ENCODE results near the gene LRRFIP2.

The LRRFIP2 gene

DNA sequence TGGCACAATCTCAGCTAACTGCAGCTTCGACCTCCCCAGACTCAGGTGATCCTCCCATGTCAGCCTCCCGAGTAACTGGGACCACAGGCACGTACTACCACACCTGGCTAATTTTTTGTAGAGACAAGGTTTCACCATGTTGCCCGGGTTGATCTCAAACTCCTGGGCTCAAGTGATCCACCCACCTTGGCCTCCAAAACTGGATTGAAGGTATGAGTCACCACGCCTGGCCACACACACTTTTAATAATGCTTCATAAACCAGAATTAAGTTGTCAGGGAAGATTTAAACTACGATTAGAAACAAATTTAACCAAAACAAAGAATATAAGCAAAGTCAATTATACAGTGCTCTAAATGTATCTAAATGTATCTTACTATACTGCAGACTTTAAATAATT, 87.5 kb downstream of the LRRFIP2 start:
- H3K27ac ChIP-seq: no peak overlapping the region
- TF ChIP-seq, protein P1, sequence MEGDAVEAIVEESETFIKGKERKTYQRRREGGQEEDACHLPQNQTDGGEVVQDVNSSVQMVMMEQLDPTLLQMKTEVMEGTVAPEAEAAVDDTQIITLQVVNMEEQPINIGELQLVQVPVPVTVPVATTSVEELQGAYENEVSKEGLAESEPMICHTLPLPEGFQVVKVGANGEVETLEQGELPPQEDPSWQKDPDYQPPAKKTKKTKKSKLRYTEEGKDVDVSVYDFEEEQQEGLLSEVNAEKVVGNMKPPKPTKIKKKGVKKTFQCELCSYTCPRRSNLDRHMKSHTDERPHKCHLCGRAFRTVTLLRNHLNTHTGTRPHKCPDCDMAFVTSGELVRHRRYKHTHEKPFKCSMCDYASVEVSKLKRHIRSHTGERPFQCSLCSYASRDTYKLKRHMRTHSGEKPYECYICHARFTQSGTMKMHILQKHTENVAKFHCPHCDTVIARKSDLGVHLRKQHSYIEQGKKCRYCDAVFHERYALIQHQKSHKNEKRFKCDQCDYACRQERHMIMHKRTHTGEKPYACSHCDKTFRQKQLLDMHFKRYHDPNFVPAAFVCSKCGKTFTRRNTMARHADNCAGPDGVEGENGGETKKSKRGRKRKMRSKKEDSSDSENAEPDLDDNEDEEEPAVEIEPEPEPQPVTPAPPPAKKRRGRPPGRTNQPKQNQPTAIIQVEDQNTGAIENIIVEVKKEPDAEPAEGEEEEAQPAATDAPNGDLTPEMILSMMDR (conservative IDR thresholded peaks at IDR 0.05; ENCODE audit: low read depth): no peak
- POLR2A ChIA-PET (ENCODE audit: low non-redundant PET): no interaction called here
- CTCF ChIA-PET: no interaction called here
- DNase-seq (ENCODE audit: low spot score): no peak

GRCh38 chr3:37082317-37082716, 92.1 kb downstream of the LRRFIP2 start:
- H3K27ac ChIP-seq: no peak overlapping the region
- TF ChIP-seq, protein P1 (conservative IDR thresholded peaks at IDR 0.05; ENCODE audit: low read depth): no peak
- DNase-seq (ENCODE audit: low spot score): no peak
- POLR2A ChIA-PET (ENCODE audit: low non-redundant PET): no interaction called here
- CTCF ChIA-PET: interaction anchor here (0.6 kb wide), 1 partner anchor 1697 kb away, joined by 4 read pairs; no protein-coding TSS in a partner anchor

GRCh38 chr3:37075955-37076354, 98.4 kb downstream of the LRRFIP2 start:
- no peak for DNase-seq (ENCODE audit: low spot score)
- TF ChIP-seq, protein P1 (conservative IDR thresholded peaks at IDR 0.05; ENCODE audit: low read depth): no peak
- no peak overlapping the region for H3K27ac ChIP-seq
- ChIA-PET CTCF (no interaction called here), POLR2A (ENCODE audit: low non-redundant PET) (no interaction called here)

DNA sequence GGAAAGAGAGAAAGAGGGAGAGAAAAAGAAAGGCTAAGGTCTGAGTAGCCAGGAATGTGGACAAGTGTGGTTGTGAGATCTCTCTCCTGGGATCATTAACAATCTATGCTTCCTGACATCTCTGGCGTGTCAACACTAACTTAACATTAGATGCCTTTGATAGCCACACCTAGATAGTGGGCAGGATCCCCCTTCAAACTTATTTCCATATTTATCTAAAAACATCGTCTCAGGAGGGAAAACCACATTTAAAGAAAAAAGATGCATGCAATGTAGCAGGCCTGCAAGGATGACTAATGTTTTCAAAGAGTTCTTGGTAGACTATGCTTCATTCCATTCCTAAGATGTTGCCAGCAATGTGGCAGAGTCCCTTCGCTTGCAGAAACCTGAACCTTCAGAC, 100.2 kb downstream of the LRRFIP2 start:
- TF ChIP-seq, protein P1 (conservative IDR thresholded peaks at IDR 0.05; ENCODE audit: low read depth): no peak
- no peak for DNase-seq (ENCODE audit: low spot score)
- CTCF ChIA-PET: no interaction called here

GRCh38 chr3:37072892-37073291, 101.5 kb downstream of the LRRFIP2 start:
- TF ChIP-seq, protein P1 (conservative IDR thresholded peaks at IDR 0.05; ENCODE audit: low read depth): no peak
- ChIA-PET CTCF (no interaction called here), POLR2A (ENCODE audit: low non-redundant PET) (no interaction called here)
- DNase-seq (ENCODE audit: low spot score): no peak
- H3K27ac ChIP-seq: no peak overlapping the region

More for the DNA sequence above, 100.2 kb downstream of the LRRFIP2 start:
- POLR2A ChIA-PET (ENCODE audit: low non-redundant PET): no interaction called here
- no peak overlapping the region for H3K27ac ChIP-seq

DNA sequence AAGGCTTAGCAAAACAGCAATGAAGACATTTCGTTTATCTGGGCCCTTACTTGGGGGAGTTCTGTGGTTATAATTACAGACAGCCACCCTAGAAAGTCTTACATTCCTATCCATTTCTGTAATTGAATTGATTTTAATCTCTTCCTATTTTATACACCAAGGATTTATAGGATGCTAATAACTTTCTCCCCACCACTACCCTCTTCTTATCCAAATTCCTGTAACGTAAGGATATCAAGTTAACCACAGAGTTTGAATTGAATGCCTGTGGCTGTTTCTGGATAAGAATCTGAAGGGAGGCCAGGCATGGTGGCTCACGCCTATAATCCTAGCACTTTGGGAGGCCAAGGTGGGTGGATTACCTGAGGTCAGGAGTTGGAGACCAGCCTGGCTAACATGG, 102.5 kb downstream of the LRRFIP2 start:
- ChIA-PET CTCF (no interaction called here), POLR2A (ENCODE audit: low non-redundant PET) (no interaction called here)
- DNase-seq (ENCODE audit: low spot score): no peak
- TF ChIP-seq, protein P1 (conservative IDR thresholded peaks at IDR 0.05; ENCODE audit: low read depth): no peak
- no peak overlapping the region for H3K27ac ChIP-seq

- H3K27ac ChIP-seq: no peak overlapping the region
- TF ChIP-seq, protein P1 (conservative IDR thresholded peaks at IDR 0.05; ENCODE audit: low read depth): no peak
- DNase-seq (ENCODE audit: low spot score): no peak
- POLR2A ChIA-PET (ENCODE audit: low non-redundant PET): no interaction called here
- CTCF ChIA-PET: no interaction called here
These were observed 106.4 kb downstream of the LRRFIP2 start for GRCh38 chr3:37068031-37068430.

Measured in RWPE1 (cell line).